ENCODE measurements around the gene SORBS2.
"Not testable (repeated sequence)": the region's sequence is repeated elsewhere in the genome, so short reads cannot be mapped to it uniquely, and the experiment has no call there.

The SORBS2 gene, protein sequence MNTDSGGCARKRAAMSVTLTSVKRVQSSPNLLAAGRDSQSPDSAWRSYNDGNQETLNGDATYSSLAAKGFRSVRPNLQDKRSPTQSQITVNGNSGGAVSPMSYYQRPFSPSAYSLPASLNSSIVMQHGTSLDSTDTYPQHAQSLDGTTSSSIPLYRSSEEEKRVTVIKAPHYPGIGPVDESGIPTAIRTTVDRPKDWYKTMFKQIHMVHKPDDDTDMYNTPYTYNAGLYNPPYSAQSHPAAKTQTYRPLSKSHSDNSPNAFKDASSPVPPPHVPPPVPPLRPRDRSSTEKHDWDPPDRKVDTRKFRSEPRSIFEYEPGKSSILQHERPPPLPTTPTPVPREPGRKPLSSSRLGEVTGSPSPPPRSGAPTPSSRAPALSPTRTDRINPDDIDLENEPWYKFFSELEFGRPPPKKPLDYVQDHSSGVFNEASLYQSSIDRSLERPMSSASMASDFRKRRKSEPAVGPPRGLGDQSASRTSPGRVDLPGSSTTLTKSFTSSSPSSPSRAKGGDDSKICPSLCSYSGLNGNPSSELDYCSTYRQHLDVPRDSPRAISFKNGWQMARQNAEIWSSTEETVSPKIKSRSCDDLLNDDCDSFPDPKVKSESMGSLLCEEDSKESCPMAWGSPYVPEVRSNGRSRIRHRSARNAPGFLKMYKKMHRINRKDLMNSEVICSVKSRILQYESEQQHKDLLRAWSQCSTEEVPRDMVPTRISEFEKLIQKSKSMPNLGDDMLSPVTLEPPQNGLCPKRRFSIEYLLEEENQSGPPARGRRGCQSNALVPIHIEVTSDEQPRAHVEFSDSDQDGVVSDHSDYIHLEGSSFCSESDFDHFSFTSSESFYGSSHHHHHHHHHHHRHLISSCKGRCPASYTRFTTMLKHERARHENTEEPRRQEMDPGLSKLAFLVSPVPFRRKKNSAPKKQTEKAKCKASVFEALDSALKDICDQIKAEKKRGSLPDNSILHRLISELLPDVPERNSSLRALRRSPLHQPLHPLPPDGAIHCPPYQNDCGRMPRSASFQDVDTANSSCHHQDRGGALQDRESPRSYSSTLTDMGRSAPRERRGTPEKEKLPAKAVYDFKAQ (N-terminal part only)

DNA sequence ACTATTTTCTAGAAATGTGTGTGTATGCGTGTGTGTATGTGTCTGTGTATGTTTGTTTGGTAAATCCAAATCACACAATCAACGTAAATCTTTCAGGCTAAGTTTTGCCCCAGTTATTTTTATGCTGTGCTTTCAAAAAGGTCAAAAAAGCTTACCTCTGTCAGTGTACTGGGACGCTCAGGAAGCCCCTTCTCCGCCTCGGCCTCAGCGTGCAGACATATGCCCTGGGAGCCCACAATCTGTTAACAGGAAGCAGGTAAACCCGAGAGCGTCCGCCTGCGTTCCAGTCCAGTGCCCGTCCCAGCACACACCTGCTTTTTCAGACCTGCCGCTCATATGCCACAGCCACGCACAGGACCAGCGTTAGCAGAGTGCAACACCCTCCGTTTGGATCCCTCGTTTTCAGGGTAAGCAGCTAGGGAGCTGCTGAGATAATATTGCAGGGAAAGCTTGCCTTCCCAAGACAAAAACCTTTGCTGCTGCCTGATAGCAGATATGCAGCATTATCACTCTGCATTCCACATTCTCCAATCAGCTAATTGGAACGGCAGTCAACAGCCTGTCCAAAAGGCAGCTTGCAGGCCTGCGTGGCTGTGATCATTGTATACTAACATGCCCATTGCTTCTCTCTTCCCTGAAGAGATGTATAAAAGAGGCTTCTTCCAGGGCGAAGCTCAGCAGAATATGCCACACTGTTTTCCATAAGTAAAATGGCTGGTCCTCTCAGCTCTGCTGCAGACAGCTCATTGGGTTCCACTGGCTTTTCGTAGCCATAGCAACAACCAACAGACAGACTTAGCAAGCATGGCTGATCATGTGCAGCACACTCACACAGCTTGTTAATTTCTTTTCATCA lies at the start of gene SORBS2:
Gene SORBS2 (minus strand): TSS at position 686 of the 856 bp plus-strand sequence. CDS start 121,623 bp downstream, outside the sequence.
- peak; percentile 85 for DNase-seq (ENCODE audit: low read depth, low spot score)

DNA sequence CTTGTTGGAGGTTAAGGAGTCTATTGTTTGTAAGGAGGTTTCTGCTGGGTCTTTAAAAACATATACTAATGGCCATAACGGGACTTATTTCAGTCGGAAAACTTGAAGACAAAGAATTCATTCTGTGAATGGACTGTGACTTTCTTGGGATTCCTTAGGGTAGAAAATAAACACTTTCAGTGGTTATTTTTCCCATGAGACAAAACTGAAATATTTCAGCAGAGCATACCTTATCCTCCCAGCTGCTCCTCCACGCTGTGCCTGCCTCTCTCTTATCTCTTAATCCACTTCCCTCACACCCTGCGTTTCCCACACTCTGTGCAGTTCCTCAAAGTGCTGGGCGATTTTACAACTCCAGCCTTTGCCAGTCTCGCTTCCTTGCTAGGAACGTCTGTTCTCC lies 47.1 kb upstream of the SORBS2 start:
- no peak for DNase-seq (ENCODE audit: low read depth, low spot score)

DNA sequence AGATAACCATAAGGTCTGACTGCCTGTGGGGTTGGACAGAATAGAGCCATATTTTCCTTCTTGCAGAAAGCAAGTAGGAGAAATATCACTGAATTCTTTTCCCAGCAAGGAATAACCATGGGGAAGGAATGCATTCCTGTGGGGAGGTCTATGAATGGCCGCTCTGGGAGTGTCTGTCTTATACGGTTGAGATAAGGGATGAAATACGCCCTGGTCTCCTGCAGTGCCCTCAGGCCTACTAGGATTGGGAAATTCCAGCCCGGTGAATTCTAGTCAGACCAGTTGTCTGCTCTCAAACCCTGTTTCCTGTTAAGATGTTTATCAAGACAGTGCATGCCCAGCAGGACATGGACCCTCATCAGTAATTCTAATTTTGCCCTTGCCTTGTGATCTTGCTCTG lies 45.6 kb upstream of the SORBS2 start:
- not testable (repeated sequence) for DNase-seq (ENCODE audit: low read depth, low spot score)

DNA sequence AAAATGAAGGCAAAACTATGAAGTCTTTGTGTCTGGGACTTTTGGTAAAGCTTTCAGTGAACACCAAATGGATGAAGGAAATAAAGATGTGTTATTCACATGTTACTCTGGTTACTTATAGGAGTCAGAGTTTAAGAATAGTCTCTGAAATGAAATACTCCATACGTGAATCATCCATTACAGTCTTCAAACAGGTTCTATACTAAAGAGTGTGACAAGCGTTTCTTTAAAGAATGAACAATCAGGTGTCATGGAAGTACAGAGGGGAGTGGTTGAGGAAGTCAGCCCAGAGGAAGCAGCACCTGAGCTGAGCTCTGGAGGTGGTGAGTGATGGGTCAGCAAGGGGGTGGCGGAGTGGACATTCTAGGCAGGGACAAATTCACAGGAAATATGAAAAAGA lies 41.8 kb upstream of the SORBS2 start:
- no peak for DNase-seq (ENCODE audit: low read depth, low spot score)

DNA sequence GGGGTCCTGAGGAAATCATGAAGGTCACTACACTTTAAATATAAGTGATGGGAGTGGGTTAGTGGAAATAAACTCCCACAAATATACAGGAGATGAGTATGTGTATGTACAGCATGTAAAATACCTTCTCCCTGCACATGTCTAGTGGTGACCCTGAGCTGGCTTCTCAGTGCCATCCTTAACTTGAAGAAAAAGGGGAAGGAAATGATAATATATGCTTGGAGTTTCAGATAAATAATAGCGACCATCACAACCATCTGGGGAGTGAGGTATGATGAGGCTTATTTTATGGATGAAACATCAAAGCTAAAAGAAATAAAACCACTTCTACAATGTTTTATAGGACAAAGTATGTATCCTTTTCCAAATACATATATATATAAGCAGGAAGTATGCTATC lies 41.0 kb upstream of the SORBS2 start:
- no peak for DNase-seq (ENCODE audit: low read depth, low spot score)

DNA sequence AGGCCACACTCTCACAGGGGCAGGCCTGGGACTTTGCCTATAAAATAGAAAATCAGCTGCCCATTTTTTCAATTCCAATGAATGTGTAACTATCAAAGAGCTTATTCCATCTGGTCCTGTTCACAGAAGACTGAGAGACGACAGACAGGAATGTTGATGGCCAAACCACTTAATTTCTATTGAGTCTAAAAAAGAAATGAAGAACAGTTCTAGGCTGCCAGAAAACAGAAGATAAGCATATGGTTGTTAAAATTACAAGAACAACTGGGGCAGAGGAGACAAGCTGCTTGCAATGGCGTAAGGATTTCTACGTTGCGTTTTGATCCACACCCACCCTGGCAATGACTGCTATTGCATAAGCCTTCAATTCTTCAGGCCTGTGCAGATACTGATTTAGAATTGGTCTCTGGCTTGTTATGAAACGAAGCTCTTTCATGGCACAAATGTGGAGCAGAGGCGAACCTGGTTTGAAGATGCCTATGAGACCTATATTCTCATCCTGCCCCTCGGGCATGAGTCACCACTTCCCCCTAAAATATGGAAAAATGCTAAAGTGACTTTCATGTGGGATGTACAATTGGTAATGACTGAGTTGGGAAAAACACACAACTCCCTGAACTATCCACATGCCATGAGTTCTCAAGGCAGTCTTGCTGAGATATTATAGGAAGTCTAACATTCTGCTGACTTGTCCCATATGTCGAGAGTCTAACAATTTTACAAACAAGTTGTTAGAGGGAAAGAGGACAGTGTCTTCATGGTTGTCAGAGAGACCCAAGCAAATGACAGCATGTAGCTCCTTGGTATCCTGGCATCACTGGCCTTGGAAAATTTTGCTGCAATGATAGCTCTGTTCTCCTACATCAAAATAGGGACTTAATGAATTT lies 37.9 kb upstream of the SORBS2 start:
- no peak for DNase-seq (ENCODE audit: low read depth, low spot score)

DNA sequence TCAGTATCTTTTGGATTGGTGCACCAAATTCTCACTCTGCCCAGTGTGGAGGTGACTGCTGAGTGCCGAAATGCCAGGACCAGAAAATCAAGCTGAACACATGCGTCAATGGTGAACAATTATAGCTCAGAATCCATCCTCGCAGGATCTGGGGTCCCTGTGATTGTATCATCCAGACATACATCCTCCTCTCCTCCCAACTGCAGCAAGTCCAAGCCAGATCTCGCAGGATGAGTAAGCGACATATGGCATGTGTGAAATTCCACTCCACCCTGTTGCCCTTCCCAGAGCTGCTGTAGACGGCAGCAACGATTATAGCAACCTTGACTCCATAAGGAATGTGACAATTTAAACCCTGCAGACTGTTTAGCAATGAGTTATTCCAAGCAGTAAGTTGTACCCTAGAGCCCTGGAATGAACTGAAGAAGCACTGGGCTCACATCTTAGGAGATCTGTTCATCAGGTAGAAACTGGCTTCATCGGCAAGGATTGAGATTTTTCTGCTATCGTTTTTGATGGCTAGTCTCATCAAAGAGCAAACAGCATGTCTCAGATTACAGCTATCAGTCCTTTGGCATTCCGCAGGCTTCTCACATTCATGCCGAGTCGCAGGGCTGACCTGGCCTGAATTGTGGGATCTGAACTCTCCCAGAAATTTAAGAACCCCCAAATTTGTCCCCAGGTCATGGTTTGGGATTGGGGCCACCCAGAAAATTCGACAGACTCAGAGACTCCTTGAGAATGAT lies 35.5 kb upstream of the SORBS2 start:
- DNase-seq (ENCODE audit: low read depth, low spot score): peak; percentile 34

DNA sequence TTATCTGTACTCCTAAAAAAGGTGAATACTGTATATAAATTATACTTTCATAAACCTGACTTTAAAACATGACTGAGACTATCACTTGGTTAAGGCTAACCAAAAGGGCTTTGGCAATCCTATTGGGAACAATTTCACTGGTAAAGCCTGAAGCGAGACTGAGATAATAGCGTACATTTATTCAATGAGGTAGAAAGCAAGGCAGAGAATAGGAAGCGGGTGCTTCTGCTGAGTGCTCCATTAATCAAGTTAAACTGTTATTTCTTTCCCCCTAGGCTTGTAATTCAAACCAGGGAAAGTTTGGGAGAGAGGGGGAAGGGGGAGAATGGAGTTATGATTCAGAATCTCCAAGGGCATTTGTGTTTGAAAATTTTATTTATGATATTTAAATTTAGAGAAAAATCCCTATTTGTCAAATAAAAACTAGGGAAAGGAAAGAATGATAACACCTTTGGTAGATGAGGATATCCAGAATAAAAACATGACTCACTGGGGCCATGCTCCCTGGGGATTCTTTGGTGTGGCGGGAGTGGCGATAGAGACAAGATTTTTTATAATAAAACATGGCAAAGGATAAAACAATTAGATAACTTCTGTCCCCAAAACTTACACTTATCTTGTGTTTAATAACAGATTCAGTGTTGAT lies 34.6 kb upstream of the SORBS2 start:
- no peak for DNase-seq (ENCODE audit: low read depth, low spot score)

DNA sequence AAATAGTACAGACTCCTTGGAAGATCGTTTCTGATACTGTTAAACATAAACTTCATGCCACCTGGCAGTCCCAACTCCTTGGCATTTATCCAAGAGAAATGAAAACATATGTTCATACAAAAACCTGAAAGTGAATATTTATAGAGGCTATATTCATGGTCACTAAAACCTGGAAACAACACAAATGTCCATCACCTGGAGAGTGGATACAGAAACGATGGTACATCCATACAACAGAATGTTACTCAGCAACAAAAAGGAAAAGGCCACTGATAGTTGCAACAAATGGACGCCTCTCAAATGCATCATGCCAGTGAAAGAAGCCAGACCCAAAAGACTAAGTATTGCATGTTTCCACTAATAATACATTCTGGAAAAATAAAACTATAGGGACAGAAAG lies 34.0 kb upstream of the SORBS2 start:
- no peak for DNase-seq (ENCODE audit: low read depth, low spot score)

DNA sequence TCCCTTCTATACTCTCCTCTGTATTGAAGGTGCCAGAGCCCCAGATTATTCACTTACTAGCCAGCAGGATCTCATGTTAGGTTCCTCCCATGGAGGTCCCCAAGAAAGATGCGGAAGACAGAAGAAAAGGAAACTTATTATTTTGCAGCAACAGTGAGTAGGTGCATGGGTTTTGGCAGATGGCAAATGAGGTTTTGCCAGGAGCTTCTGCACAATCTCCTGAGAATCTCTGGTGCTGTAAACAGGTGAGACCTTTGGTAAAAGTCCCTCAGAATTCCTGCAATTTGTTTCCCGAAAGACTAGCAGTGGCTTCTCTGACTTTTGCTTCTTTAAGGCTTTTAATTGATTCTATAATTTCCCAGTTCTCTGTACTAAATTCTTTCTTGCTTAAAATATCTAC lies 29.5 kb upstream of the SORBS2 start:
- DNase-seq (ENCODE audit: low read depth, low spot score): no peak

DNA sequence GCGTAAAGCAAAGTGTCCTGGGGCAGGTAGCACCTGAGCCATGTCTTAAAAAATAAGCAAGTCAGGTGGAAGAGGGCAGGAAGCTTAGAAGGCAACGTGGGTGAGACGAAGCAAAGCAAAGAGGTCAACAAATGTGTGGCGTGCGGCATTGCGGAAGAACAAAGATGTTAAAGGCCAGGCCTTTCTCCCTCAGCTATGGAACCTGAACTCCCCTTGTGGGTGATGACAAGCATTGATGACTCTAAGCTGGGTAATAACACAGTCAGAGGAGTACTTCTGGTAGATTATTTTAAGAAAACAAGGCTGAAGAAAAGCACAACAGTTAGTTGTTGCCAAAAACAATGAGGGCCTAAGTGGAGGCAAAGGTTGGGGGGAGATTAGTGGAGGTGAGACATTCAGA lies 29.0 kb upstream of the SORBS2 start:
- DNase-seq (ENCODE audit: low read depth, low spot score): no peak

DNA sequence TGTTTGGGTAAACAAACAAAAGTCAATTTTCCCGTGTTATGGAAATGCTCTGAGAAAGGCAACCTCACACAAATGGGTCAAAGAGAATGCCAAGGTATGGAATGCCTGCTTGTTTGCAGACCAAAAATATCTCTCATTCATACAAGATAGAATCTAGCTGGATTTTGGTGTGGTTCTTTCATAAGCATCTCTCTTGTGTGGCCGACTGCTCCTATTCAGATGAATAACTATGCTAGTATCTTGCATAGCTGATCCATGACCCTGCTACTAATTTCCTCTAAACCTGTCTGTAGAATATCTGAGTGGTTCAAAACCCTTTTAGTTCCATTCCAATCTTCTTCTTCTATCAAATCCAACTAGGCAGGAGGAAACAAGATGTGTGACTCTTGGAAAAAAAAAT lies 28.2 kb upstream of the SORBS2 start:
- DNase-seq (ENCODE audit: low read depth, low spot score): no peak

DNA sequence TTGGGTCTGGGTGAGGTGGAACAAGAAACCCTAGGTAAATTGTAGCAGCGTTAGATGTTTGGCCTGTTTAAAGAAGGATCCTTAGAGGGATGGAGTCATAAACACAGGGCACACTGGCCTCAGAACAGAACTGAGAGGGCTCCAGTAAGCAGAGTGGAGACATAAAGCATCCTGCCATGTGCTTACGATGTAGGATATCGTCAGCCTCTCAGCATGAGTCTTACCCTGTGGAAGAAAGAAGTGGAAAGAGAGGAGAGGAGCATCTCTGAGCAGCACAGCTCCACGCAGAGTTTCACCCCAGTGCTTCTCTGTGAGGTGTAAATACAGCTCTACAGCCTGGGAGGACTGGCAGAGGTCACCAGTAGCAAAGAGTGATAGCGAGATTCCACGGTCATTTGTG lies 27.8 kb upstream of the SORBS2 start:
- DNase-seq (ENCODE audit: low read depth, low spot score): peak; percentile 41

DNA sequence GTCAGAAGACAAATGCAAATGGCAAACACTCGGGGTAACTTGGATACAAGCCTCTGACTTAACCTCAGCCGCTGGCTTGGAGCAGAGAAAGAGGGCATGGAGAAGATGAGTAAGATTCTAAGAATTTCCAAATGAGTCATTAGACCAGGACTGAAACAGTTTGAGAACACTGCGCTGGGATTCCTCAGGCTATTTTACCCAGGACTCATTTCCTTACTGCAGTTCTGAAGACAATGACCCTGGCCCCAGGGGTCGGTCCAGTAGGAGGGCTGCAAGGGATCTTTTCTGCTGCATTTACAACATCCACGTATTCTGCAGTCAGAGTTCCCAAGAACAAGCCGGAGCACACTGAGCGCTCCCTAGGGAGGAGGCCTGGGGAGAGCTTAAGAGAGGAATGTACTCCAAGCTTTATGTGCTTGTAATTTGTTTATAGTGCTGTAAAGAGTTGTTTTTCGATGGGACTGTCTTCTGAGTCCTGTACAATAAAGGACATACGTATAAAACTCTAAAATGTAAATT lies 27.3 kb upstream of the SORBS2 start:
- DNase-seq (ENCODE audit: low read depth, low spot score): peak; percentile 96

DNA sequence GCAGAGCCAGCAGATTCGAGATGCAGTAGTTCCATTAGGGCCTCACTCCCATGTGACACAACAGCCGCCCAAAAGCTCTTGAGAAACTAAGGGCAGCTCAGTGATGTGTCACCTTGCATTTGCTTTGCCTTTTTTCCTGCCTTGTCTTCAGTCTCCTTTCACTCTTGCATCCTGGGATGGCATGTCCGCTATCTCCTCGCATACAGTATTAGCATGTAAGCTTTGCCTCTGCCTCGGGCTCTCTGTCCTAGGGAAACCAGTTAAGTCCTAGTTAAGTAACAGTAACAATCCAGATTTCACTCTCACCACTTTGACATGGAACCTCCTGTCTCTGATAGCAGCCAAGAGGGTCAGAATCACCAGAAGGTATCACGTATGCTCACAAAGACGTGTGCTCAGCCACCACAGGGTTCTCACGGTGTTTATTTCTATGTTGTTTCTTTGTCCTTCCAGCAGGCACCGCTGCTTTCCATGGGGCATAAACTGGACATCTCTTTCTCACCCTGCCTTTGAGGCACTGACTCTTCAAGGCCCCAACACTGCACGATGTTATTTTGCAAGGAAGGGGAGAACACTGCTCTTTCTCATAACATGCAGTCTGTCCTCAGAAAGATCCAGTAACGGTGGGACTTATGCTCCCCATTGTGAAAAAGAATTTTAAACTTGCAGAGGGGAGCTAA lies 26.7 kb upstream of the SORBS2 start:
- DNase-seq (ENCODE audit: low read depth, low spot score): no peak

DNA sequence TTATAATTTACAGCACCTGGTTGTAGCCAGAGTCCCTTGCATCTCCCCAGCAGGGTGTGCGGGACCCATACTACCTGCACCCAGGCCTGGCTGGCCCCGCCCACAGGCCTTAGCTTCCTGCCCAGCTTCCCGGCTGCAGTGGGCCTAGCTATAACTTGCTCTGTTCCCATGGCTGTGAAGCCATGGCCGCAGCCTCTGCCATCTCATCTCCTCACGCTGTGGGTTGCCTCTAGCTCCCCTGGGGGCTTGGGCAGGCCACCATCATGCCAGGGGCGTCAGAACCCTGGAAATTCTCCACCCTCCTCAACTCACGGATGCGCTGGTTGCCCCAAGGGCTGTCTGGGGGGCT lies 26.1 kb upstream of the SORBS2 start:
- no peak for DNase-seq (ENCODE audit: low read depth, low spot score)

DNA sequence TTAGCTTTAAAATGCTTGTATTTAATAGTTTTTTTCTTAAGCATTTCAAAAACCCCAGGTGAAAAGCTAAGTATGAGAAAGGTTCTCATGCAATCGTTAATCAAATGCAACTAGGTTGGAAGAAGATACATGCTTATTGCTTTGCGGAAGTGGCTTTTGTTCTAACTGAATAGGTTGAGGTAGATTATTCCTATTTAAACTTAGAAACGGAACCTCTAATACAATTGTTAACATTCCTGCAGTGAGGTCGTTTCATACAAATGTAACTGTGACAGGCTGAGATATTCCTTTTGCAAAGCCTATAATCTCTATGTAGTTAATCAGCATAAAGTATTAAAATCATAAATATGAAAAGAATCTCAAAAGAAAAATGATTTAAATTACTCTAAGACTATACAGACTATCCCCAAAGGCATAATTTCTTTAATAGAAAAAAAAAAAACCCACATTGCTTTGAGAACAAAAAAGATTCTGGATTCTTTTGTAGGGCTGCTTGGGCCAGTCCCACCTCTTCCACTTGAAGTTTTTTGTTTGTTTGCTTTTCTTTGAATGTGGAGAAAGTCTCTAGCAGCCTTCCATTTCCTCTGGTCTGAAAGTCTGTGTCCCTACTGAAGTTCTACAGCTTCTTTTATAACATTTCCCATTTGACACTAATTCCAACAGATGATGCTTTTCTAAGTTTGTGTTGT lies 25.6 kb upstream of the SORBS2 start:
- no peak for DNase-seq (ENCODE audit: low read depth, low spot score)
